Non-pigmented ciliary epithelial cell (primary cell): Measurements from ENCODE around the gene AMMECR1.
"Not testable (repeated sequence)": the region's sequence is repeated elsewhere in the genome, so short reads cannot be mapped to it uniquely, and the experiment has no call there.

Source experiments
- DNase-seq: peaks from one replicate; pipeline ENCODE4 v3.0.0-alpha.2; 2010; ENCODE audit warnings: low read depth

The AMMECR1 gene

GRCh38 chrX:110168585-110168984, 149.3 kb downstream of the AMMECR1 start:
- peak; percentile 71 for DNase-seq

- DNase-seq = no peak
These were observed 149.9 kb downstream of the AMMECR1 start for GRCh38 chrX:110167952-110168451.

GRCh38 chrX:110163488-110163887, 154.4 kb downstream of the AMMECR1 start:
- DNase-seq = no peak

- no peak for DNase-seq
These were observed 155.0 kb downstream of the AMMECR1 start for GRCh38 chrX:110162867-110163266.

GRCh38 chrX:110162131-110162530, 155.8 kb downstream of the AMMECR1 start:
- no peak for DNase-seq

- DNase-seq = no peak
These were observed 156.6 kb downstream of the AMMECR1 start for GRCh38 chrX:110161361-110161686.

- no peak for DNase-seq
These were observed 158.0 kb downstream of the AMMECR1 start for GRCh38 chrX:110159865-110160264.

GRCh38 chrX:110159235-110159634, 158.7 kb downstream of the AMMECR1 start:
- no peak for DNase-seq

GRCh38 chrX:110157444-110157843, 160.4 kb downstream of the AMMECR1 start:
- no peak for DNase-seq

- DNase-seq = no peak
These were observed 161.6 kb downstream of the AMMECR1 start for GRCh38 chrX:110156167-110156754.

- DNase-seq = no peak
These were observed 162.1 kb downstream of the AMMECR1 start for GRCh38 chrX:110155759-110156158.

GRCh38 chrX:110154328-110154727, 163.6 kb downstream of the AMMECR1 start:
- not testable (repeated sequence) for DNase-seq

- no peak for DNase-seq
These were observed 164.0 kb downstream of the AMMECR1 start for GRCh38 chrX:110153896-110154295.

GRCh38 chrX:110153244-110153643, 164.6 kb downstream of the AMMECR1 start:
- DNase-seq = no peak

GRCh38 chrX:110146521-110146920, 171.4 kb downstream of the AMMECR1 start:
- no peak for DNase-seq

GRCh38 chrX:110145854-110146253, 172.0 kb downstream of the AMMECR1 start:
- no peak for DNase-seq

- DNase-seq = no peak
These were observed 172.6 kb downstream of the AMMECR1 start for GRCh38 chrX:110145311-110145710.
